Neural cell (in vitro differentiated cells): Measurements from ENCODE around the gene AHNAK. TPM values are rescaled to one million over a fixed set of nuclear protein-coding genes. Genes with fewer than 3 reads are reported as not detected.

ENCODE experiments used
- H2AFZ ChIP-seq: fragments of 200-600, 300-800 bp; sonication (generic), shearing (Covaris generic); 2 replicates; pipeline ENCODE4 v1.6.0; 2014; ENCODE audit warnings: low read depth, mild to moderate bottlenecking, antibody characterized with exemption, low read length, moderate library complexity
- H3F3A ChIP-seq: fragments of 200-600 bp; shearing (Covaris generic); 2 replicates; pipeline ENCODE4 v1.6.1; 2016; ENCODE audit warnings: mild to moderate bottlenecking, moderate library complexity, mixed read lengths, antibody characterized with exemption, low read length; ENCODE audit not compliant: insufficient read depth, poor library complexity, severe bottlenecking
- H3K27ac ChIP-seq: fragments of 200-600, 300-800 bp; sonication (generic), shearing (Covaris generic); 2 replicates; pipeline ENCODE4 v1.5.1; 2014; ENCODE audit warnings: mild to moderate bottlenecking, low read length, moderate library complexity
- H3K27me3 ChIP-seq: fragments of 300-800, 200-600 bp; sonication (generic), shearing (Covaris generic); 2 replicates; pipeline ENCODE4 v1.6.0; 2014; ENCODE audit warnings: mild to moderate bottlenecking, low read depth, low read length, moderate library complexity; ENCODE audit not compliant: insufficient read depth
- H3K36me3 ChIP-seq: fragments of 300-800, 200-600 bp; sonication (generic), shearing (Covaris generic); 2 replicates; pipeline ENCODE4 v1.5.1; 2014; ENCODE audit warnings: mild to moderate bottlenecking, antibody characterized with exemption, low read length, moderate library complexity; ENCODE audit not compliant: insufficient read depth
- H3K4me2 ChIP-seq: fragments of 300-800, 200-600 bp; sonication (generic), shearing (Covaris generic); 2 replicates; pipeline ENCODE4 v1.6.0; 2014; ENCODE audit warnings: mild to moderate bottlenecking, low read length
- H3K4me3 ChIP-seq: fragments of 300-800, 200-600 bp; sonication (generic), shearing (Covaris generic); 2 replicates; pipeline ENCODE4 v1.5.1; 2014; ENCODE audit warnings: mild to moderate bottlenecking, low read length, moderate library complexity
- H3K79me2 ChIP-seq: fragments of 200-600 bp; shearing (Covaris generic); replicated peaks from 2 replicates; pipeline ENCODE4 v1.6.0; 2014; ENCODE audit warnings: mild to moderate bottlenecking, low read length, moderate library complexity; ENCODE audit not compliant: insufficient read depth
- H3K9ac ChIP-seq: fragments of 300-800, 200-600 bp; sonication (generic), shearing (Covaris generic); 2 replicates; pipeline ENCODE4 v1.6.1; 2016; ENCODE audit warnings: mild to moderate bottlenecking, low read length, mixed read lengths
- H3K9me2 ChIP-seq: fragments of 200-600 bp; shearing (Covaris generic); 2 replicates; pipeline ENCODE4 v1.6.1; 2016; ENCODE audit warnings: mild to moderate bottlenecking, low read length, mixed read lengths; ENCODE audit not compliant: insufficient read depth
- H3K9me3 ChIP-seq: fragments of 200-600, 300-800 bp; sonication (generic), shearing (Covaris generic); 2 replicates; pipeline ENCODE4 v1.6.1; 2016; ENCODE audit warnings: mild to moderate bottlenecking, mixed run types, low read length, moderate library complexity, mixed read lengths
- H4K20me1 ChIP-seq: fragments of 200-600 bp; shearing (Covaris generic); 2 replicates; pipeline ENCODE4 v1.6.1; 2016; ENCODE audit warnings: mild to moderate bottlenecking, mixed run types; ENCODE audit not compliant: insufficient read depth
- EP300 ChIP-seq: fragments of 450-650 bp; conservative IDR thresholded peaks from 2 replicates; pipeline ENCODE4 v1.6.1; 2014; ENCODE audit warnings: antibody characterized with exemption, mild to moderate bottlenecking, moderate library complexity; ENCODE audit not compliant: poor library complexity, severe bottlenecking
- EZH2 ChIP-seq: fragments of 200-600, 300-800 bp; shearing (Covaris generic), sonication (generic); IDR thresholded peaks from 2 replicates; pipeline ENCODE4 v1.6.1; 2014; ENCODE audit warnings: antibody characterized with exemption, low read length, borderline replicate concordance, mild to moderate bottlenecking; ENCODE audit not compliant: insufficient read depth, poor library complexity, severe bottlenecking
- MXI1 ChIP-seq: fragments of 450-650 bp; conservative IDR thresholded peaks from 2 replicates; pipeline ENCODE4 v1.6.1; 2014; ENCODE audit warnings: antibody characterized with exemption, mild to moderate bottlenecking; ENCODE audit not compliant: poor library complexity, severe bottlenecking
- POLR2AphosphoS5 ChIP-seq: IDR thresholded peaks from 2 replicates; pipeline ENCODE4 v1.6.1; 2012
- RAD21 ChIP-seq: fragments of 450-650 bp; conservative IDR thresholded peaks from 2 replicates; pipeline ENCODE4 v1.6.1; 2014; ENCODE audit warnings: antibody characterized with exemption, mild to moderate bottlenecking, moderate library complexity
- SMC3 ChIP-seq: fragments of 450-650 bp; conservative IDR thresholded peaks from 2 replicates; pipeline ENCODE4 v1.6.1; 2014; ENCODE audit warnings: antibody characterized with exemption, mild to moderate bottlenecking, moderate library complexity; ENCODE audit not compliant: poor library complexity
- TAF1 ChIP-seq: IDR thresholded peaks from 2 replicates; pipeline ENCODE4 v1.6.1; 2012; ENCODE audit warnings: low read depth
- polyA plus RNA-seq: library from polyadenylated mRNA; depleted of rRNA; stranded (reverse); fragments of >200 nt; gene quantifications from 2 replicates; pipeline ENCODE4 v1.2.3, GENCODE V29; 2014
- TF ChIP-seq, protein P1 (sequence below): fragments of 450-650 bp; IDR thresholded peaks from 2 replicates; pipeline ENCODE4 v1.5.1; 2014; ENCODE audit warnings: antibody characterized with exemption, mild to moderate bottlenecking, moderate library complexity; ENCODE audit not compliant: poor library complexity, severe bottlenecking
- TF ChIP-seq, protein P2 (sequence below): IDR thresholded peaks from 2 replicates; pipeline ENCODE4 v1.6.1; 2012; ENCODE audit warnings: borderline replicate concordance

Gene AHNAK
- polyA plus RNA-seq, 1 donor from 2014 or later = 0.11 TPM

DNA sequence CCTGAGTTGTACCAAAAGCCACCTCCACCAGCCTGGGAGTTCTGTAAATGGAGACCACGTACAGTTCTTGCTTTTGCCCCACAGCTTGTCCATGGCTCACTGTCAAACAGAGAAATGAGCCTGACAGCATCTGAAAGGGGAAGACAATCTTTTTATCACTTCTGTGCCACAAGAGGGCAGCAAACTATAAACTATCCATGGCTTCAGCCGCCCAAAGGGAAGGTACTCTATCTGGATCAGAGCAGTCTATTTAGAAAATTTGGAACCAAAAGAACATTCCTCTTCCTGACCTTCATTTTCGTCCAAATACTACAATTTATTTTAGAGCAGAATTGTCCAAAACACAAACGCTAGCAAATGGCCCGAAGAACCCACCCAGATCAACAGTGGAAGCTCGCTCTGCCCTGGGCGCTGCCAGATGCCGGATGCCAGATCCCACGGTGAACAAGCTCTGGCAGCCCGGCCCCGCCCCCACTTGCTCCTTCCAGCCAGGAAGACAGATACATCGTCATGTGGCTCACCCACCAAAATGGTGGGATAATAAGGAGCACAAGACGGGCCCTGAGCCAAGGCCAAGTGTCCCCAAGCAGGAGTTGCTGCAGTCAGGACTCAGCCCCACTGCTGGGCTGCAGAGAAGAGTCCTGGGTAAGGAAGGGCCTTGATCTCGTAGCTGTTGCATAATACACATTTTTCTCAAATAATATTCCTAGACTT is 151.6 kb downstream of the AHNAK start:
- peak overlapping the region; percentile 26 for H3K4me3 ChIP-seq
- no peak overlapping the region for H3K4me2 ChIP-seq
- peak overlapping the region; percentile 38 for H3K9ac ChIP-seq
- H2AFZ ChIP-seq = no peak overlapping the region
- H3K9me2 ChIP-seq = no peaks in the 10 kb centered on the region
- H3F3A ChIP-seq = peaks cover 4% of the 10 kb centered on the region
- H4K20me1 ChIP-seq = no peaks in the 10 kb centered on the region
- H3K79me2 ChIP-seq = no peaks in the 10 kb centered on the region
- no peaks in the 10 kb centered on the region for H3K27me3 ChIP-seq
- H3K27ac ChIP-seq = peak overlapping the region; percentile 27
- H3K36me3 ChIP-seq = no peaks in the 10 kb centered on the region
- peak; percentile 95 for TF ChIP-seq RAD21
- no peak for TF ChIP-seq POLR2AphosphoS5
- TF ChIP-seq MXI1 = peak; percentile 25
- TF ChIP-seq, protein P1, sequence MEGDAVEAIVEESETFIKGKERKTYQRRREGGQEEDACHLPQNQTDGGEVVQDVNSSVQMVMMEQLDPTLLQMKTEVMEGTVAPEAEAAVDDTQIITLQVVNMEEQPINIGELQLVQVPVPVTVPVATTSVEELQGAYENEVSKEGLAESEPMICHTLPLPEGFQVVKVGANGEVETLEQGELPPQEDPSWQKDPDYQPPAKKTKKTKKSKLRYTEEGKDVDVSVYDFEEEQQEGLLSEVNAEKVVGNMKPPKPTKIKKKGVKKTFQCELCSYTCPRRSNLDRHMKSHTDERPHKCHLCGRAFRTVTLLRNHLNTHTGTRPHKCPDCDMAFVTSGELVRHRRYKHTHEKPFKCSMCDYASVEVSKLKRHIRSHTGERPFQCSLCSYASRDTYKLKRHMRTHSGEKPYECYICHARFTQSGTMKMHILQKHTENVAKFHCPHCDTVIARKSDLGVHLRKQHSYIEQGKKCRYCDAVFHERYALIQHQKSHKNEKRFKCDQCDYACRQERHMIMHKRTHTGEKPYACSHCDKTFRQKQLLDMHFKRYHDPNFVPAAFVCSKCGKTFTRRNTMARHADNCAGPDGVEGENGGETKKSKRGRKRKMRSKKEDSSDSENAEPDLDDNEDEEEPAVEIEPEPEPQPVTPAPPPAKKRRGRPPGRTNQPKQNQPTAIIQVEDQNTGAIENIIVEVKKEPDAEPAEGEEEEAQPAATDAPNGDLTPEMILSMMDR = peak; percentile 94
- TF ChIP-seq SMC3 = peak; percentile 91
- peak; percentile 47 for TF ChIP-seq EP300
- no peaks in the 10 kb centered on the region for H3K9me3 ChIP-seq

DNA sequence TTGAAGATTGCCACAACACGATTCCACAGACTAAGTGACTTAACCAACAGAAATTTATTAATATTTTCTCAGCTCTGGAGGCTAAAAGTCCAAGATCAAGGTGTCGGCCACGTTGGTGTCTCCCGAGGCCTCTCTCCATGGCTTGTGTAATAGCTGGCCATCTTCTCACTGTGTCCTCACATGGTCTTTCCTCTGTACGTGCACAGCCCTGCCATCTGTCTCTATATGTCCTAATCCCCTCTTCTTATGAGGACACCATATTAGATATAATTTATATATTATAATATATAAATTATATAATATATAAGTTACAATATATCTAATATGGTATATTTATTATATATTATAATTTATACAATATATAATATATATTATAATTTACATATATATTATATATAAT is 152.9 kb downstream of the AHNAK start:
- Histone ChIP-seq H3K4me2 (no peak overlapping the region), H2AFZ (no peak overlapping the region), H3K9me2 (no peaks in the 10 kb centered on the region), H3K79me2 (no peaks in the 10 kb centered on the region), H3K27ac (no peak overlapping the region), H3K9me3 (no peaks in the 10 kb centered on the region), H4K20me1 (no peaks in the 10 kb centered on the region), H3K4me3 (no peak overlapping the region), H3K36me3 (no peaks in the 10 kb centered on the region), H3K27me3 (no peaks in the 10 kb centered on the region), H3F3A (peaks cover 4% of the 10 kb centered on the region), H3K9ac (no peak overlapping the region)
- TF ChIP-seq SMC3 (no peak), RAD21 (no peak), EP300 (no peak), TAF1 (no peak), MXI1 (no peak), POLR2AphosphoS5 (no peak), EZH2 (no peak)
- TF ChIP-seq, protein P2, sequence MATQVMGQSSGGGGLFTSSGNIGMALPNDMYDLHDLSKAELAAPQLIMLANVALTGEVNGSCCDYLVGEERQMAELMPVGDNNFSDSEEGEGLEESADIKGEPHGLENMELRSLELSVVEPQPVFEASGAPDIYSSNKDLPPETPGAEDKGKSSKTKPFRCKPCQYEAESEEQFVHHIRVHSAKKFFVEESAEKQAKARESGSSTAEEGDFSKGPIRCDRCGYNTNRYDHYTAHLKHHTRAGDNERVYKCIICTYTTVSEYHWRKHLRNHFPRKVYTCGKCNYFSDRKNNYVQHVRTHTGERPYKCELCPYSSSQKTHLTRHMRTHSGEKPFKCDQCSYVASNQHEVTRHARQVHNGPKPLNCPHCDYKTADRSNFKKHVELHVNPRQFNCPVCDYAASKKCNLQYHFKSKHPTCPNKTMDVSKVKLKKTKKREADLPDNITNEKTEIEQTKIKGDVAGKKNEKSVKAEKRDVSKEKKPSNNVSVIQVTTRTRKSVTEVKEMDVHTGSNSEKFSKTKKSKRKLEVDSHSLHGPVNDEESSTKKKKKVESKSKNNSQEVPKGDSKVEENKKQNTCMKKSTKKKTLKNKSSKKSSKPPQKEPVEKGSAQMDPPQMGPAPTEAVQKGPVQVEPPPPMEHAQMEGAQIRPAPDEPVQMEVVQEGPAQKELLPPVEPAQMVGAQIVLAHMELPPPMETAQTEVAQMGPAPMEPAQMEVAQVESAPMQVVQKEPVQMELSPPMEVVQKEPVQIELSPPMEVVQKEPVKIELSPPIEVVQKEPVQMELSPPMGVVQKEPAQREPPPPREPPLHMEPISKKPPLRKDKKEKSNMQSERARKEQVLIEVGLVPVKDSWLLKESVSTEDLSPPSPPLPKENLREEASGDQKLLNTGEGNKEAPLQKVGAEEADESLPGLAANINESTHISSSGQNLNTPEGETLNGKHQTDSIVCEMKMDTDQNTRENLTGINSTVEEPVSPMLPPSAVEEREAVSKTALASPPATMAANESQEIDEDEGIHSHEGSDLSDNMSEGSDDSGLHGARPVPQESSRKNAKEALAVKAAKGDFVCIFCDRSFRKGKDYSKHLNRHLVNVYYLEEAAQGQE = no peak
- TF ChIP-seq, protein P1 = no peak
